ENCODE measurements around the gene ARHGAP26.

Gene ARHGAP26

GRCh38 chr5:143024228-143024920 lies 254.2 kb downstream of the ARHGAP26 start:
- in situ Hi-C loops (cut with MboI; ENCODE audit: low sequenced_read_pairs): no loop called here

GRCh38 chr5:143025376-143025775 lies 255.2 kb downstream of the ARHGAP26 start:
- in situ Hi-C loops (cut with MboI; ENCODE audit: low sequenced_read_pairs): no loop called here

- in situ Hi-C loops (cut with MboI; ENCODE audit: low sequenced_read_pairs): no loop called here
These were observed 255.8 kb downstream of the ARHGAP26 start for GRCh38 chr5:143025971-143026370.

GRCh38 chr5:143026380-143026779 lies 256.2 kb downstream of the ARHGAP26 start:
- in situ Hi-C loops (cut with MboI; ENCODE audit: low sequenced_read_pairs): no loop called here

GRCh38 chr5:143029293-143029692 lies 259.1 kb downstream of the ARHGAP26 start:
- in situ Hi-C loops (cut with MboI; ENCODE audit: low sequenced_read_pairs): no loop called here

- in situ Hi-C loops (cut with MboI; ENCODE audit: low sequenced_read_pairs): no loop called here
These were observed 260.2 kb downstream of the ARHGAP26 start for GRCh38 chr5:143030349-143030748.

- in situ Hi-C loops (cut with MboI; ENCODE audit: low sequenced_read_pairs): no loop called here
These were observed 261.8 kb downstream of the ARHGAP26 start for GRCh38 chr5:143031781-143032580.

- in situ Hi-C loops (cut with MboI; ENCODE audit: low sequenced_read_pairs): no loop called here
These were observed 262.3 kb downstream of the ARHGAP26 start for GRCh38 chr5:143032581-143032836.

- in situ Hi-C loops (cut with MboI; ENCODE audit: low sequenced_read_pairs): no loop called here
These were observed 263.5 kb downstream of the ARHGAP26 start for GRCh38 chr5:143033535-143034250.

GRCh38 chr5:143036146-143036927 lies 266.2 kb downstream of the ARHGAP26 start:
- in situ Hi-C loops (cut with MboI; ENCODE audit: low sequenced_read_pairs): no loop called here

- in situ Hi-C loops (cut with MboI; ENCODE audit: low sequenced_read_pairs): no loop called here
These were observed 266.9 kb downstream of the ARHGAP26 start for GRCh38 chr5:143037071-143037470.

- in situ Hi-C loops (cut with MboI; ENCODE audit: low sequenced_read_pairs): no loop called here
These were observed 267.5 kb downstream of the ARHGAP26 start for GRCh38 chr5:143037708-143038107.

GRCh38 chr5:143040622-143041021 lies 270.4 kb downstream of the ARHGAP26 start:
- in situ Hi-C loops (cut with MboI; ENCODE audit: low sequenced_read_pairs): no loop called here

- in situ Hi-C loops (cut with MboI; ENCODE audit: low sequenced_read_pairs): no loop called here
These were observed 271.3 kb downstream of the ARHGAP26 start for GRCh38 chr5:143041461-143041860.

GRCh38 chr5:143041972-143042770 lies 272.0 kb downstream of the ARHGAP26 start:
- in situ Hi-C loops (cut with MboI; ENCODE audit: low sequenced_read_pairs): no loop called here

- in situ Hi-C loops (cut with MboI; ENCODE audit: low sequenced_read_pairs): no loop called here
These were observed 274.1 kb downstream of the ARHGAP26 start for GRCh38 chr5:143044265-143044664.

- in situ Hi-C loops (cut with MboI; ENCODE audit: low sequenced_read_pairs): no loop called here
These were observed 274.9 kb downstream of the ARHGAP26 start for GRCh38 chr5:143045062-143045461.

GRCh38 chr5:143046314-143046713 lies 276.1 kb downstream of the ARHGAP26 start:
- in situ Hi-C loops (cut with MboI; ENCODE audit: low sequenced_read_pairs): no loop called here

- in situ Hi-C loops (cut with MboI; ENCODE audit: low sequenced_read_pairs): no loop called here
These were observed 276.9 kb downstream of the ARHGAP26 start for GRCh38 chr5:143047091-143047490.

- in situ Hi-C loops (cut with MboI; ENCODE audit: low sequenced_read_pairs): no loop called here
These were observed 280.0 kb downstream of the ARHGAP26 start for GRCh38 chr5:143050183-143050582.
